GM19452 (cell line): Measurements from ENCODE around the gene KLC1.

Experiments
- ATAC-seq: cut with Tn5 transposase; IDR thresholded peaks from one replicate; pipeline ENCODE4 v1.9.1; 2021; ENCODE audit not compliant: unreplicated experiment

The KLC1 gene

GRCh38 chr14:103702095-103702494 lies 73.1 kb downstream of the KLC1 start:
- no peak for ATAC-seq

DNA sequence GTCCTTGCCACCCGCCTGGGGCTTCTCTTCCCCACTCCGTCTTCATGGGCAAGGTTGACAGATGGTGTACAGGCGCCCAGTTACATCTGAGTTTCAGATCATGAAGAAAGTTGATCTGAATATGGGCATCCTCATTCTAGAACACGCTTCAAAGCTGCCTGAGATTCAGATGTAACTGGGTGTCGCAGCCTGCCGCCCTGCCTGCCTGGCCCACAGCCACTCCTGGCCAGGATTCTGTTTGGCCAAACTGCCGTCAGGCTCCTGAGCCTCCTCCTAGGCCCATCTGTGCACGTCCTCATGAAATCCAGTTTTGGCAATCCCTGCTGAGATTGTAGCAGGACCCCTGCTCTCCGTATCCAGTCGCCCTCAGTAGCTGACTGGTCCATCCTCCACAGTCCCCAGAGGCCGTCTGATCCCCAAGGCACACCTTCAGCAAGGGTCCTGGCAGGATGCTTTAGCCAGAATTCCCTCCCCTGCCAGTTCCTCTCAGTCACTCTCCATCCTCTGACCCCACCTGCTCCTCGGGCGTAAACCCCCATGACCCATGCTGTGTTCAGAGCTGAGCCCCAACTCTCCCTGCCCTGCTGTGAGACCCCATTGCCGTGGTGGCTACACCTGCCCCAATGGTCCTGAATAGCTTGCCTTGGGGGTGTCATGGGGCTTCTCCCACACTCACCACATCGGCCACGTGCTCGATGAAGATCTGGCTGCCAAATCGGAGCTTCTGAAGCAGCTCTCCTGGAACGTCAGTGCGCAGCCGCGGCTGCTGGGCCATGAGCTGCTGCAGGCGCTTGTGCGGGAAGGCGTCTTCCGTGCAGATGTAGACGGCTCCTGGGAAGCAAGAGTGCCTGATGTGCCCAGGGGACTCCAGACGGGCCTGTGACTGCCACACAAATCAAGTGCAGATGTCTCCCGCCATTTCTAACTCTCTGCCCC lies 73.8 kb downstream of the KLC1 start:
- no peak for ATAC-seq

- ATAC-seq = no peak
Observed at GRCh38 chr14:103703433-103704385, 74.7 kb downstream of the KLC1 start.

GRCh38 chr14:103704708-103705107 lies 75.7 kb downstream of the KLC1 start:
- ATAC-seq = no peak

GRCh38 chr14:103705118-103705503 lies 76.1 kb downstream of the KLC1 start:
- ATAC-seq = no peak

DNA sequence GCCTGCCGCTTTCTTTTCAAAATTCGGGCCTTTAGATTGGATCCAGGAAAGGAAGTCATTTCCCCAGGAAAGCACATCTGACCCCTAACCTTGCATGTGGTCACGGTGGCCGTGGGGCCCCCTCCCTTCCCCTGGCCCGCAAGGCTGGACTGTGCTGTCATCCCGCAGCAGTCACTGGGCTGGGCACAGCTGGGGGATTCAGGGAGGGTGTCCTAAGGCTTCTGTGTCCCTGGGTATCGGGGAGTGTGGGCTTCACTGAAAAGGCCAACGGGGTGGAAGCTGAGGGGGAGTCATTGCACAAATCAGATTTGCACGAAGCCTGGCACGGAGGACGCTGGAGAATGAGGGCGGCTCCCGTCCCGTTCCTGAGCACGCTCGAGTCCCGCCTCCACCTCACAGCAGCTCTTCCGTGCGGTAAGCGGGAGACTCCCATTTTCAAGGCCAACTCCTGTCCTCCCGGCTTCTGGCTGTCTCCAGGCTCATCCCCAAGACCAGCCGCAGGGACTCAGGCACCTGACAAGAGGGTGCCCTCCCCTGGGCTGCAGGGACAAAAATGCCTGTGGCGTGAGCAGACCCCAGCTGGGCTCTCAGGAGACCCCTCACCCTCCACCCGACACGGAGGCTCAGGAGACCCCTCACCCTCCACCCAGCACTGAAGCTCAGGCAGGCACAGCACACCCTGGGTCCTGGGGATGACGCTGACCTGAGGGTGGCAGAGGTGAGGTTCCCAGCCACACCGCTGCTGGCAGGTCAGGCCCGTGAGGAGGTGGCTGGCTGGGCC lies 76.7 kb downstream of the KLC1 start:
- ATAC-seq = no peak

- ATAC-seq = no peak
Observed at GRCh38 chr14:103706551-103707328, 77.7 kb downstream of the KLC1 start.

GRCh38 chr14:103707329-103708263 lies 78.6 kb downstream of the KLC1 start:
- no peak for ATAC-seq

- no peak for ATAC-seq
Observed at GRCh38 chr14:103708750-103709187, 79.8 kb downstream of the KLC1 start.

DNA sequence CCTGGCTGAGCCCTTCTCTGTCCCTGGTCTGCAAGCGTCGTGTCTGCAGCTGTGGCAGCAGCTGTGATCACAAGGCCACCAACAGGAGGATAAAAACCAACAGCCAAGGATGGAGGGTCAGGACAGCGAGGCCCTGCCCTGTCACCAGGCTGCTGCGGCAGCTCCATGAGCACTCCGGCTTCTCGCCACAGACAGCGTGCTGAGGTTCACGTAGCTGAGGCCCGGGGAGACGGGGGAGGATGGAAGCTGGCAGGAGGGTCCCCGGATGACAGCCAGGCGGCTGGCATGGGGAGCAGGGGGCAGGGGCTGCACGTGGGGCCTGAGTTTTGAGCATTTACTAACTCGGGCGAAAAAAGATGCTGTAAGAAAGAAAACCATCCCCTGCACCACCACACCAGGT lies 80.8 kb downstream of the KLC1 start:
- no peak for ATAC-seq

- ATAC-seq = no peak
Observed at GRCh38 chr14:103710771-103711377, 81.9 kb downstream of the KLC1 start.

DNA sequence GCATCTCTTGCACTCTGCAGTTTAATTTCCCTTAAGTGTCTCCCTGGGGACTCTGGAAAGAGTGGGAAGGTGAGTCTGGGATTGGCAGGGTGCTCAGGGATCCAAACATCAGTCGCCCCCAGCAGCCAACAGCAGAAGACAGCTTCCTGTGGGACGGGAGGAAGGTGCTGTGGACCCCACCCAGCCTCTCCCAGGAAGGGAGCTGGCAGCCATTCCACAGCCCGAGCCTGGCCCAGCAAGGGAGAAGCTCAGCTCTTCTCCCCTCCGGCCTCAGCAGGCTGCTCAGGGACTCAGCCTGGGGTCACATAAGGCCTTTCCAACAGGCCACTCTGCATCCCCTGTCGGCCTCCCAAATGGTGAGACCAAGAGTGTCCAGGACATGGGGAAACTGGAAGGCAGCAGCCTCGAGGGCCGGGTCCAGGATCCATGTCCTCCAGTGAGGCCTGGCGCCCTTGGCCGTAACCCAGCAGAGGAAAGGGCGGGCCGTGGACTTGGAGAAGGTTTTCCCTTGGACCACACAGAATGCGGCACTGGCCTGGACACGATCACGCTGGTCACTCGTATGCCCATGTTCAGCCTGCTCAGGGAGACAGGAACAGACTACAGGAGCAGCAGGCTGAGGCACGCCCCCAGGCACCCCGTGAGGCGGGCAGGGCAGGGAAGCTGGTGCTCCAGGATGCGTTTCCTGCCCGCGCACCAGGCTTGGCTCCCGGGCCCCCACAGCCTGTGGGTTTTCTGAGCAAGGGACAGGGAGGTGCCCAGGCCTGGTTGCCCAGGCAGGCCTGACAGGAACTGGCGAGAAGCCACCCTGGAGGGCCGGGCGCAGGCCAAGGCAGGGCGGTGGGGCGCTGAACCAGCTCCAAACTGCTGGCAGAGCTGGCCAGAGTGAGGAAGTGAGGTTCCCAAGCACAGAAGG lies 82.8 kb downstream of the KLC1 start:
- ATAC-seq = no peak

DNA sequence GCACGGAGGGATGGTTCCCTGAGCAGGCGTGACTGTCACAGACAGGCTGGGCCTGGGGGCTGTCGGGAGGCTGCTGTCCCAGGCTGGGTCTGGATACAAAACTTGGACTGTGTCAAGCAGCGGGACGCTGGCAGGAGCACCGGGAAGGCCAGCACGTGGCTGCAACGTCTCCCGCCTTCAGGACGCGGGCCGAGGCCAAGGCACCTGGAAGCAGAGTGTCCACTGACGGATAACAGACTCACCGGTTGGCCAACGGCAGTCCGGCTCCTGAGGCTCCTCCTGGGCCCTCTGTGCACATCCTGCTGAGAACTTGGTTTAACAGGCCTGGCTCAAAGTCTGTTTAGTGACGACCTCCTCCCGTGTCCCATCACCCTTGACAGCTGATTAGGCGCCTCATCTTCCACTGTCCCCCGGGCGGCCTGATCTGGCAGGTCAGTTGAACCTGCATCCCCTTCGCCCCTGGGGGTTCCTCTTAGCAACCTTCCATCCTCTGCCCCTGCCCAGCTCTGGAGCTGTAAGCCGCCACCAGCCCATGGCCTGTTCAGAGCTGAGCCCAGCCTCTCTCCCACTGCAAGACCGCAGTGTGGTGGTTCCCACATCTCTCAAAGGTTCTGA lies 83.7 kb downstream of the KLC1 start:
- no peak for ATAC-seq

DNA sequence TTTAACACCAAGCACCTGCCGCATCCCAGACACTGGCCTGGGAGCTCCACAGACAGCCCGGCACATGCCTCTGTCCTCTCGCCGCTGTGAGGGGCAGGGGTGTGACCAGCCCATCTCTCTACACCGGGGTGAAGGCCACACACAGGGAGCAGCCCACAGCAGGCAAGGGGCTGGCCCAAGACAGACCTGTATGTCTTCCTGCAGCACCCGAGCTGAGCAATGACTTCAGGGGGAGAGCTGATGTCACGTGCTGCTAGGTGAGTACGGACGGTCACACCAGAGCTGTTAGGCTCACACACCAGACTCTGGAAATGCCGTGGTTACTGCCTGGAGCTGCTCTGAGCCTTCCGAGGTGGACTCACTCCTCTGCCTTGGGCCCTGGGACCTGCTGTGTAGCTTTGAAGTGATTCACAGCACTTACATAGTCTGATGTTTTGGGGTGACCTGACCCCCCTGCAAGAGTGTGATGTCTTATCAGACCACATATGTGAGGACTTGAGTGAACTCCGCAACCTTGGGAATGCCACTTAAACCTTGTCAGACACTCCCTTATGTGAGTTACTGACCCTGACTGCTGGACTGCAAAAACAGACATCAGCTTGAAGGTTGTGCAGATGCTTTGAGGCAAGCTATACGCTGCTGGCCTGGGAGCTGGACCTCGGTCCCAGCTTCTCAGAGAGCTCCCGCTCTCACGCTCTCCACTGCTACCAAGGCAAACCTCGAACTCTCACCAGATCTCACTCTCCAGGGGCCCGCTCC lies 84.5 kb downstream of the KLC1 start:
- no peak for ATAC-seq

- no peak for ATAC-seq
Observed at GRCh38 chr14:103714063-103714724, 85.2 kb downstream of the KLC1 start.
